ENCODE measurements around the gene ZBTB12.
"Not testable (repeated sequence)": the region's sequence is repeated elsewhere in the genome, so short reads cannot be mapped to it uniquely, and the experiment has no call there.

Gene ZBTB12, protein sequence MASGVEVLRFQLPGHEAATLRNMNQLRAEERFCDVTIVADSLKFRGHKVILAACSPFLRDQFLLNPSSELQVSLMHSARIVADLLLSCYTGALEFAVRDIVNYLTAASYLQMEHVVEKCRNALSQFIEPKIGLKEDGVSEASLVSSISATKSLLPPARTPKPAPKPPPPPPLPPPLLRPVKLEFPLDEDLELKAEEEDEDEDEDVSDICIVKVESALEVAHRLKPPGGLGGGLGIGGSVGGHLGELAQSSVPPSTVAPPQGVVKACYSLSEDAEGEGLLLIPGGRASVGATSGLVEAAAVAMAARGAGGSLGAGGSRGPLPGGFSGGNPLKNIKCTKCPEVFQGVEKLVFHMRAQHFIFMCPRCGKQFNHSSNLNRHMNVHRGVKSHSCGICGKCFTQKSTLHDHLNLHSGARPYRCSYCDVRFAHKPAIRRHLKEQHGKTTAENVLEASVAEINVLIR

DNA sequence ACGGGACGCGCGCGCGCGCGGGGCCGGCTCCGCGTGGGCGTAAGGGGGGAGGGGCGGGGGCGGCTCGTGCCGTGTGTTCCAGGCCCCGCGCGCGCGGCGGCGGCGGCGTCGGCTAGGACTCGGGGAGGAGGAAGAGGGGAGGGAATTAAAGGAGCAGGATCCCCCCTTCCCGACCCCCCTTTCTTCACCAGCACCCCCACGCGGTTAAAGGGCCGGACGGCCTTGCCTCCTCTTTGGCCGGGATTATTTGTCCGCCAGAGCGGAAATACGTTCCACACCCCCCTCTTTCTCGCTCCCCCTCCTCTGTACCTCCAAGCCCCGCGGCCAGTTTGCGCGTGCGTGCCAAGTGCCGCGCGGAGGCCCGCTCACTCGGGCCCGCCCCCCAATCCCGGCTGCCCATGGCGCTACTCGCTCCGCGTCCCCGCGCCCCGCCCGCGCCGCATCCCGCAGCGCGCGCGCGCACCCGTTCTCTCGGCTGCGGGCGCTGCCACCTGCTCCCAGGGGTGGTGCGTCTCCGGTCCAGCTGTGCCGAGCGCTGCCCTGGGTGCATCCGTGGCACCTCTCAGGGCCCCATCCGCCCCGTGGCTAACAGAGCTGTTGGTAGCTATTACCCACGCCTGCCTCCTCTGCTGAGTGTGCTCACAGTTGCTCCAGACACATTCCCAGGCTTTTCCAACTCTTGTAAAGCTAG lies at the start of gene ZBTB12:
TSS of gene ZBTB12 (minus strand) at position 134 of the 691 bp plus-strand sequence. CDS start 781 bp downstream, outside the sequence.
- DNase-seq = peak; percentile 28 to 61

DNA sequence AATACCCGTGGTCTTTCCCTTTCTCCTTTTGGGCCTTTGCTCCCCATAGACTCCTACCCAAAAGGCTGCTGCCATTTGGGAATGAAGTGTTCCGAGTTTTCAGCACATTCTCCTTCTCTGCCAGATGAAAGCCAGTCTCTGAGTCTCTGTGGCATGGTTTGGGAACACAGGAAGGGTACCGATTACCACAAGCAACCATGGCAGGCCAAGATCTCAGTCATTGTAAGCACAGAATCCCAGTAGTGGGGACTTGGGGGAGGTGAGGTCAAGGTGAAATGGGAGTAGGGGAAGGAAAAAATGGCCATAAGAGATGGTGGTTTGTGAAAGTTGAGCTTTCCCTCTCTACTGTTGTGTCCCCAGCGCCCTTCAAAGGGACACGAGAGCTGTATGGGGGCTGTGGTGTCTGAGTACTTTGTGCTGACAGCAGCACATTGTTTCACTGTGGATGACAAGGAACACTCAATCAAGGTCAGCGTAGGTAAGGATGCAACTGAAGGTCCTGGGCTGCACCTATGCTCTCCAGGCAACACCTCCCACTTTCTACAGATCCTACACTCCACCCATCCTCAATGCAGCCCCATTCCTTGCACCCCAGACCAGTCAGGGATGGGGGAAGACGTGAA lies 48.2 kb upstream of the ZBTB12 start:
- no peak for DNase-seq

DNA sequence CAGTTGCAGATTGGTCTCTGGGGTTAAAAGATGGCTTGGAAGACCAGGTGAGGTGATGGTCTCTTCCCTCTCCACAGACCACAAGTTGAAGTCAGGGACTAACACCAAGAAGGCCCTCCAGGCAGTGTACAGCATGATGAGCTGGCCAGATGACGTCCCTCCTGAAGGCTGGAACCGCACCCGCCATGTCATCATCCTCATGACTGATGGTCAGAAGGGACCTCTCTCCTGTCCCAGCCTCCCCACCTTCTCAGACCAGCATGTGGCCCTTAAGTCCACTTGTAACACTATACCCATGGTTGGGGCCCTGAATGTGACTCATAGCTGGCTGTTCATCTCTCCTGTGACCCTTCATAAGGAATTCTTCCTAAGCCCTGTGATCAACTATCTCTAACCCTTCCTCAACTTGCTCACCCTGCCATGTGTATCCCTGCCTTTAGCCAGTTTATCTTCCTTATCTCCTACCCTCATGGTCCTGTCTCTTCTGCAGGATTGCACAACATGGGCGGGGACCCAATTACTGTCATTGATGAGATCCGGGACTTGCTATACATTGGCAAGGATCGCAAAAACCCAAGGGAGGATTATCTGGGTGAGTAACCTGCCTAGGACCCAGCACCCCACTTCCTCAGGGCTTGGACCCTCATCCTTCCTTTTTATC lies 47.0 kb upstream of the ZBTB12 start:
- no peak for DNase-seq

DNA sequence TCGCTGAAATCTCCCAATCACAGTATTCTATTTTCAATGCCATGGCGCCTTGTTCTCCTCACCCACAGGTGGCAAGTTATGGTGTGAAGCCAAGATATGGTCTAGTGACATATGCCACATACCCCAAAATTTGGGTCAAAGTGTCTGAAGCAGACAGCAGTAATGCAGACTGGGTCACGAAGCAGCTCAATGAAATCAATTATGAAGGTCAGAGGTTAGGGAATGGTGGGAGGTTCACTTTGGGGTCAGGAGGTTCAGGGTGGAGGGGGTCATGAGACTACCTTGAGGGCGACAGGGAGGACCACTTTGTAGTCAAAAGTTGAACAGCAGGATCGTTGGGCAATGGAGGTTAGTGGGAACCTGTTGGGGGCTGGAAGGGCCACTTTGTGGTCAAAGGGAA lies 46.4 kb upstream of the ZBTB12 start:
- DNase-seq = no peak

DNA sequence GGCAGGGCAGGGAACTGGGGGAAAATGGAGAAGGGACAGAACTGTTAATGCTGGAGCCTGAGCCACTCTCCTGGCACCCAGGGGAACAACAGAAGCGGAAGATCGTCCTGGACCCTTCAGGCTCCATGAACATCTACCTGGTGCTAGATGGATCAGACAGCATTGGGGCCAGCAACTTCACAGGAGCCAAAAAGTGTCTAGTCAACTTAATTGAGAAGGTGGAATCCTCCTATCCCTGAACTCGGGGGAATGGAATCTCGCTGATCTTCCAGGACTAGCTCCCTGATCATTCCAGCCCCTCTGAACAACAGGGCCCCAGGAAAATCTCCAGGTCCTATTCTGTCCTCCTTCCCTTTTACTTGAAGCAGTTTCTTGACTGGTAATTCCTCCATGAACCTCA lies 46.0 kb upstream of the ZBTB12 start:
- no peak for DNase-seq

DNA sequence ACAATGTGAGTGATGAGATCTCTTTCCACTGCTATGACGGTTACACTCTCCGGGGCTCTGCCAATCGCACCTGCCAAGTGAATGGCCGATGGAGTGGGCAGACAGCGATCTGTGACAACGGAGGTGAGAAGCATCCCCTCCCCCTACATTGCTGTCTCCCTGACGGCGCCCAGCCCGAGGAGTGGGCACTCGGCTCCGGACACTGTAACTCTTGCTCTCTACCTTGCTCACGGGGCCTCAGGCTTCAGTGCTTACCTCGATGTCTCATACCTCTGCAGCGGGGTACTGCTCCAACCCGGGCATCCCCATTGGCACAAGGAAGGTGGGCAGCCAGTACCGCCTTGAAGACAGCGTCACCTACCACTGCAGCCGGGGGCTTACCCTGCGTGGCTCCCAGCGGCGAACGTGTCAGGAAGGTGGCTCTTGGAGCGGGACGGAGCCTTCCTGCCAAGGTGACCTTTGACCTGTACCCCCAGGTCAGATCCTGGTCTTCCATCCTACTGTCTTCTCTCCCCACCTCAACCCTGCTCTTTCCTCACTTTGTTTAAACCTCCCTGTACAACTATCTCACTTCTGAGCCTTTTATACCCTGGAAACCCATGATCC lies 45.3 kb upstream of the ZBTB12 start:
- DNase-seq = no peak

DNA sequence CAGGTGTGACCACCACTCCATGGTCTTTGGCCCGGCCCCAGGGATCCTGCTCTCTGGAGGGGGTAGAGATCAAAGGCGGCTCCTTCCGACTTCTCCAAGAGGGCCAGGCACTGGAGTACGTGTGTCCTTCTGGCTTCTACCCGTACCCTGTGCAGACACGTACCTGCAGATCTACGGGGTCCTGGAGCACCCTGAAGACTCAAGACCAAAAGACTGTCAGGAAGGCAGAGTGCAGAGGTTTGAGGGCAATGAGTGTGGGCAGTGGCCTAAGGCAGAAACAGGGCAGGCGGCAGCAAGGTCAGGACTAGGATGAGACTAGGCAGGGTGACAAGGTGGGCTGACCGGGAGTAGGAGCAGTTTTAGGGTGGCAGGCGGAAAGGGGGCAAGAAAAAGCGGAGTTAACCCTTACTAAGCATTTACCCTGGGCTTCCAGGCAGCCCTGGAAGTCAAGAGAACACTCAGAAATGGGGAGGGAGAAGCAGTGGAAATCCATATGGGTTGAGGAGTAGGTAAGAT lies 44.5 kb upstream of the ZBTB12 start:
- no peak for DNase-seq

DNA sequence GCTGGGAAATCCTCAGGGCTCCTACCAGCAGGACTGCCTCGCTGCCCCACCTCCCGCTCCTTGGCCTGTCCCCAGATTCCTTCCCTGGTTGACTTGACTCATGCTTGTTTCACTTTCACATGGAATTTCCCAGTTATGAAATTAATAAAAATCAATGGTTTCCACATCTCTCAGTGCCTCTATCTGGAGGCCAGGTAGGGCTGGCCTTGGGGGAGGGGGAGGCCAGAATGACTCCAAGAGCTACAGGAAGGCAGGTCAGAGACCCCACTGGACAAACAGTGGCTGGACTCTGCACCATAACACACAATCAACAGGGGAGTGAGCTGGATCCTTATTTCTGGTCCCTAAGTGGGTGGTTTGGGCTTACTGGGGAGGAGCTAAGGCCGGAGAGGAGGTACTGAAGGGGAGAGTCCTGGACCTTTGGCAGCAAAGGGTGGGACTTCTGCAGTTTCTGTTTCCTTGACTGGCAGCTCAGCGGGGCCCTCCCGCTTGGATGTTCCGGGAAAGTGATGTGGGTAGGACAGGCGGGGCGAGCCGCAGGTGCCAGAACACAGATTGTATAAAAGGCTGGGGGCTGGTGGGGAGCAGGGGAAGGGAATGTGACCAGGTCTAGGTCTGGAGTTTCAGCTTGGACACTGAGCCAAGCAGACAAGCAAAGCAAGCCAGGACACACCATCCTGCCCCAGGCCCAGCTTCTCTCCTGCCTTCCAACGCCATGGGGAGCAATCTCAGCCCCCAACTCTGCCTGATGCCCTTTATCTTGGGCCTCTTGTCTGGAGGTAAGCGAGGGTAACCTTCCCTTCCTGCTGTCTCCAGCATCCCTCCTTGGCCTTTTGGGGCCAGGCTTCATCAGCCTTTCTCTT lies 43.9 kb upstream of the ZBTB12 start, which contains the start of gene CFB:
TSS of gene CFB (plus strand) at position 589 of the 863 bp plus-strand sequence. CDS start at position 716, 127 bp downstream.
- DNase-seq = no peak

DNA sequence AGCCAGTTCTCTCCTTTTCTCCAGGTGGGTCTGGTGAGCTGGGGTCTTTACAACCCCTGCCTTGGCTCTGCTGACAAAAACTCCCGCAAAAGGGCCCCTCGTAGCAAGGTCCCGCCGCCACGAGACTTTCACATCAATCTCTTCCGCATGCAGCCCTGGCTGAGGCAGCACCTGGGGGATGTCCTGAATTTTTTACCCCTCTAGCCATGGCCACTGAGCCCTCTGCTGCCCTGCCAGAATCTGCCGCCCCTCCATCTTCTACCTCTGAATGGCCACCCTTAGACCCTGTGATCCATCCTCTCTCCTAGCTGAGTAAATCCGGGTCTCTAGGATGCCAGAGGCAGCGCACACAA lies 43.2 kb upstream of the ZBTB12 start:
- DNase-seq = no peak

DNA sequence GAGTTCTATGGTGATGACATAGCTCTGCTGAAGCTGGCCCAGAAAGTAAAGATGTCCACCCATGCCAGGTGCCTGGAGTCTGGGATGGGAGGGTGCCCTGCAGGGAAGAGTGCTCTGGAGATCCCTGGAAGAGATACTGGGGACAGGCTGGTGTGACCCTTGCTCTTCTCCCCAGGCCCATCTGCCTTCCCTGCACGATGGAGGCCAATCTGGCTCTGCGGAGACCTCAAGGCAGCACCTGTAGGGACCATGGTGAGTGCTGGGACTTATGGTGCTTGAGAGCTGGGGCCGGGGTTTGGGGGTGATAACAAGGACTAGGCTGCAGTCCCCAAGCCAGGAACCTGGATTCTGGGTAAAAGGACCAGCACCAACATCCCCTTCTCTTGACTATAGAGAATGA lies 41.9 kb upstream of the ZBTB12 start:
- DNase-seq = no peak

DNA sequence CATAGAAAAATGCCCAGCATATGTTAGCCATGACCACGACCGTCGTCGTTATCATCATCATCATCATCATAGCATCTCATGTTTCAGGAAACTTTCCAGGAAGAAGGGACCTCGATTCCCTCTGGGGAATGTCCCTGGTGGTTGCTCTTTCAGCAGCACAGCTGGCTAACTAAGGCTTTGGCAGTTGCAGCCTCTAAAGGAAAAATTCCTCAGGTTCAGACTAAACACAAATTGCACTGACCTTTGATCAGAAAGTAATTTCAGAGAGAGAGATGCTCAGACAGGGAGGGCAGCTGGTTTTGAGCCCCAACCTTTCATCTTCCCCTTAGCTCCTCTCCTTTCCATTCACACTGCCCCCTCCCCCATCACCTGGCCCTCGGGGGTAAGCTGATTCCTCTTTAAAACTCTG lies 38.4 kb upstream of the ZBTB12 start:
- no peak for DNase-seq

DNA sequence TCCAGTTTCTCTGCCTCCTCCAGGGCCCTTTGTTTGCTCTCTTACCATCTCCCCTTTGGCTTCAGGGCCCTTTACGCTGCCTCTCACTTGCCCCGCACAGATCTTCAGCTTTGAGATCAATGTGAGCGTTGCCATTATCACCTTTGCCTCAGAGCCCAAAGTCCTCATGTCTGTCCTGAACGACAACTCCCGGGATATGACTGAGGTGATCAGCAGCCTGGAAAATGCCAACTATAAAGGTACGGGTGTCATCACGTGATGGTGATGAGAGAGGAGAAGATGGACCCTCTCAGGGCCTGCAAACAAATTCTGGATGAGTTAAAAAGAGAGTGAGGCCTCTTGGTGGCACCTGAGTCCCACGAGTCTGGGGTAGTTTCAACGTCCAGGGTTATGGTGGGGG lies 33.9 kb upstream of the ZBTB12 start:
- no peak for DNase-seq

DNA sequence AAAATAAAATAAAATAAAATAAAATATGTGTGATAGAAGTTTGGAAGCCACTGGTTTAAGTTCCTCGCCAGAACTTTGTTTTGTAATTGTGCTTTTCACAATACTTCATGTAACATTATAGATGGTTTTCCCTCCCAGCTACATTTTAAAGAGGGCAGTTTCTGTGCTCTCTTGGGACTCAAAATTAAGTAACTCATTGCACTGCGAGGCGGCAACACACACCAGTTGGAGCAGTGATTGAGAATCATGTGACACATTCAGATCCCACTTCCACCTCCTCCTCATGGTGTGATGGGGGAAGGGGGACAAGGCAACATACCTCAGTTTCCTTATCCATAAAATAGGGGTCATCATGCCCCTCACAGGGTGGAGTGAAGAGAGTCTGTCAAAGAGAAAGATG lies 33.1 kb upstream of the ZBTB12 start:
- no peak for DNase-seq

DNA sequence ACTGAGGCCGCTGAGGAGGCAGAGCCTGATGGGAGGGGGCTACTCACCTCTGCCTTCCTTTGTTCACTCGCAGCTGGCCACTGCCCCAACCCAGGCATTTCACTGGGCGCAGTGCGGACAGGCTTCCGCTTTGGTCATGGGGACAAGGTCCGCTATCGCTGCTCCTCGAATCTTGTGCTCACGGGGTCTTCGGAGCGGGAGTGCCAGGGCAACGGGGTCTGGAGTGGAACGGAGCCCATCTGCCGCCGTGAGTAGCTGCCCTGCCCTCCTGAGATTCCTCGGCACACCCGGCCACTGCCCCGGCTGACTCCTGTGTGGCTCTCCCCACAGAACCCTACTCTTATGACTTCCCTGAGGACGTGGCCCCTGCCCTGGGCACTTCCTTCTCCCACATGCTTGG lies 31.7 kb upstream of the ZBTB12 start:
- DNase-seq = no peak

DNA sequence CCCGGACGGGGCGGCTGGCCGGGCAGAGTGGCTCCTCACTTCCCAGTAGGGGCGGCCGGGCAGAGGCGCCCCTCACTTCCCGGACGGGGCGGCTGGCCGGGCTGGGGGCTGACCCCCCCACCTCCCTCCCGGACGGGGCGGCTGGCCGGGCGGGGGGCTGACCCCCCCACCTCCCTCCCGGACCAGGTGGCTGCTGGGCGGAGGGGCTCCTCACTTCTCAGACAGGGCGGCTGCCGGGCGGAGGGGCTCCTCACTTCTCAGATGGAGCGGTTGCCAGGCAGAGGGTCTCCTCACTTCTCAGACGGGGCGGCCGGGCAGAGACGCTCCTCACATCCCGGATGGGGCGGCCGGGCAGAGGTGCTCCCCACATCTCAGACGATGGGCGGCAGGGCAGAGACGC lies 30.3 kb upstream of the ZBTB12 start:
- DNase-seq = not testable (repeated sequence)

DNA sequence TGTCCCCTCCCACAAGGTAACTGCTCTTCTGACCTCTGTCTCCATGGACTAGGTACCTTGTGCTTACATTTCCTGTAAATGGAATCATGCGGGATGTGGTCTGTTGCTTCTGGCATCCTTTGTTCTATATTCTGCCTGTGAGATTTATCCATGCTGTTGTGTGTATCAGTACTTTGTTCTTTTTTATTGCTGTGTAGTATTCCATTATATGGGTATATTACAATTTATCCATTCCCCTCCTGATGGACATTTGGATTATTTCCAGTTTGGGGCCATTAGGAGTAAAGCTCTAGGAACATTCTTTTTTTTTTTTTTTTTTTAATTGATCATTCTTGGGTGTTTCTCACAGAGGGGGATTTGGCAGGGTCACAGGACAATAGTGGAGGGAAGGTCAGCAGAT lies 29.1 kb upstream of the ZBTB12 start:
- DNase-seq = no peak

DNA sequence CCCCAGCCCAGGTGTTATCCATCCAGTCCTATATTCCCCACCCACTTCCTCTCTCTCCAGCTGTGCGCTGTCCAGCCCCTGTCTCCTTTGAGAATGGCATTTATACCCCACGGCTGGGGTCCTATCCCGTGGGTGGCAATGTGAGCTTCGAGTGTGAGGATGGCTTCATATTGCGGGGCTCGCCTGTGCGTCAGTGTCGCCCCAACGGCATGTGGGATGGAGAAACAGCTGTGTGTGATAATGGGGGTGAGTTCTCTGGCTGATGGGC lies 26.7 kb upstream of the ZBTB12 start:
- no peak for DNase-seq

DNA sequence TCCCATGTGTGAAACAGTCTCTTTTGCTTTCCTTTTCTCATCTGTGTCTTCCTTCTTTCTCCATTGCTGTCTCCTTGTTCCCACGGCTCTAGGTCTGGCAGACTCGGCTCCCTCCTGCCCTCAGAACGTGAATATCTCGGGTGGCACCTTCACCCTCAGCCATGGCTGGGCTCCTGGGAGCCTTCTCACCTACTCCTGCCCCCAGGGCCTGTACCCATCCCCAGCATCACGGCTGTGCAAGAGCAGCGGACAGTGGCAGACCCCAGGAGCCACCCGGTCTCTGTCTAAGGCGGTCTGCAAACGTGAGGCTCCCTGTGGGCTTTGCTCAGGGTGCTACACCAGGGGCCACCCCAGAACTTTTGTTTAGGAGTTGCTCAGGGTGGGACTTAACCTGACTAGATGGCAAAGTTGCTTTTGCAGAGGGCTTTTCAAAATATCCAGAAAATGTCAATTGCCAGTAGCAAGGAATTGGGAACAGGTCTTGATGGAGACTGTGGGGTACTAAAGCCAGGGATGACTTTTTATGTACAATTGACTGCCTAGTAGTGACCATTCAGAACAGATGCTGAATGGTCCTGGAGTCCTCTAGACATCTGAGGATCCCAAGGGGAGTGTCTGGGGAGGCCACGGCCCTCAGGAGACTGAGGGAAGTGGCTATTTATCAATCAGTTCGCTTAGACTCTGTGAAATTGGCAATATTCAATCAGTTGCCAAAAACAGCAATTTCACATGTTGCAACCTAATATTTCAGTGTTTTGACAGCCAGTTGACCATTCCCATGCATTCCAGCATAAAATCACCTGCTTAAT lies 26.2 kb upstream of the ZBTB12 start:
- no peak for DNase-seq

DNA sequence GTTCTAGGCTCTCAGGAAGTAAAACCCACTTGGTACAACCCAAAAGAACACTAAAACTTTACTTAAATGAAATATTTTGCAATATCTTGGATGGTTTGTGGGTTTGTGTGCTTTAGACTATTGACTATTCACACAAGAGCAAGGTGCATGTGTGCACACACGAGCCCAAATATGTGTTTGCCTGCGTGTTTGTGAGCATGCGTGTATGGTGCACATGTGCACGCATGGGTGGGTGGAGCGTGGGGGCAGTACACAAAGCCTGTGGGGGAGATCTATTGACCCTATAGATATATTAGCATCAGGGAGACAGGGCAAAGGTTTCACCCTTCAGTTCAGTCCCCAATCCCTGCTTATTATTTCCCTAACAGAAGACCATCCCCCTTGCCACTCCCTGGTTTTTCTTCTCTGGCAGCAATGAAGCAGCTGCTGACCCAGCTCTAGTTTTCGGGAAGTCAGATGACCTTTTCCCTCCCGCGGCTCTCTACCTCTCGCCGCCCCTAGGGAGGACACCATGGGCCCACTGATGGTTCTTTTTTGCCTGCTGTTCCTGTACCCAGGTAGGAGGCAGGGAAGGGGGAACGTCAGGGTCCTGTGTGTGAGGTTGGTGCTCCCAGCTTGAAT lies 25.5 kb upstream of the ZBTB12 start, which contains the start of gene C2:
TSS of gene C2 (plus strand) at position 476 of the 621 bp plus-strand sequence. CDS start at position 512, 36 bp downstream.
- DNase-seq = no peak

DNA sequence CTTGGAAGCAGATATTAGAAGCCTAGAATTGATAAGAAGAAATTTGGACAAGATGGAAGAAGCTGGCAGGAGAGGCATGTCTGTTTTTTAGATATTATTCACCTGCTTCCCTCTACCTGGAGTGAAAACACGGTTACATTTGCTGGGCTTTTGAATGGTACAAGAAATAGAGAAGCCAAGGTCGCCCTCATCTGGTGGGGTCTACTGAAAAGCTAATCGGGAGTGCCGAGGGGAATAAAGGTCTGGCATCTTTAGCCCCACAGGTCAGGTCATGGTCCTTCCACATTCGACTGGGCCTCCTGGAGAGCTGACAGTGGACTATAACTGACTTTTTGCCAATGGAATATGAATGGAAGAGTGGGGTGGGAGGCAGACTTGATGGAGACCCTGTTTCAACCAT lies 21.1 kb upstream of the ZBTB12 start:
- peak in 1 of 2 donors; percentile 22 for DNase-seq

Data from bone marrow (tissue), 2 donors.